GM12873 (cell line): ENCODE measurements around the gene STH.

Source experiments
- TF ChIP-seq, protein P1 (sequence below): IDR thresholded peaks from 2 replicates; pipeline ENCODE4 v1.5.1; 2012; ENCODE audit warnings: low read depth, mild to moderate bottlenecking, moderate library complexity, low read length, control low read depth; ENCODE audit not compliant: insufficient read depth; ENCODE audit errors: missing control alignments

STH gene

DNA sequence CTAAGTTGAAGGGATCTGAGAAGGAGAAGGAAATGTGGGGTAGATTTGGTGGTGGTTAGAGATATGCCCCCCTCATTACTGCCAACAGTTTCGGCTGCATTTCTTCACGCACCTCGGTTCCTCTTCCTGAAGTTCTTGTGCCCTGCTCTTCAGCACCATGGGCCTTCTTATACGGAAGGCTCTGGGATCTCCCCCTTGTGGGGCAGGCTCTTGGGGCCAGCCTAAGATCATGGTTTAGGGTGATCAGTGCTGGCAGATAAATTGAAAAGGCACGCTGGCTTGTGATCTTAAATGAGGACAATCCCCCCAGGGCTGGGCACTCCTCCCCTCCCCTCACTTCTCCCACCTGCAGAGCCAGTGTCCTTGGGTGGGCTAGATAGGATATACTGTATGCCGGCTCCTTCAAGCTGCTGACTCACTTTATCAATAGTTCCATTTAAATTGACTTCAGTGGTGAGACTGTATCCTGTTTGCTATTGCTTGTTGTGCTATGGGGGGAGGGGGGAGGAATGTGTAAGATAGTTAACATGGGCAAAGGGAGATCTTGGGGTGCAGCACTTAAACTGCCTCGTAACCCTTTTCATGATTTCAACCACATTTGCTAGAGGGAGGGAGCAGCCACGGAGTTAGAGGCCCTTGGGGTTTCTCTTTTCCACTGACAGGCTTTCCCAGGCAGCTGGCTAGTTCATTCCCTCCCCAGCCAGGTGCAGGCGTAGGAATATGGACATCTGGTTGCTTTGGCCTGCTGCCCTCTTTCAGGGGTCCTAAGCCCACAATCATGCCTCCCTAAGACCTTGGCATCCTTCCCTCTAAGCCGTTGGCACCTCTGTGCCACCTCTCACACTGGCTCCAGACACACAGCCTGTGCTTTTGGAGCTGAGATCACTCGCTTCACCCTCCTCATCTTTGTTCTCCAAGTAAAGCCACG lies 28.3 kb downstream of the STH start:
- TF ChIP-seq, protein P1, sequence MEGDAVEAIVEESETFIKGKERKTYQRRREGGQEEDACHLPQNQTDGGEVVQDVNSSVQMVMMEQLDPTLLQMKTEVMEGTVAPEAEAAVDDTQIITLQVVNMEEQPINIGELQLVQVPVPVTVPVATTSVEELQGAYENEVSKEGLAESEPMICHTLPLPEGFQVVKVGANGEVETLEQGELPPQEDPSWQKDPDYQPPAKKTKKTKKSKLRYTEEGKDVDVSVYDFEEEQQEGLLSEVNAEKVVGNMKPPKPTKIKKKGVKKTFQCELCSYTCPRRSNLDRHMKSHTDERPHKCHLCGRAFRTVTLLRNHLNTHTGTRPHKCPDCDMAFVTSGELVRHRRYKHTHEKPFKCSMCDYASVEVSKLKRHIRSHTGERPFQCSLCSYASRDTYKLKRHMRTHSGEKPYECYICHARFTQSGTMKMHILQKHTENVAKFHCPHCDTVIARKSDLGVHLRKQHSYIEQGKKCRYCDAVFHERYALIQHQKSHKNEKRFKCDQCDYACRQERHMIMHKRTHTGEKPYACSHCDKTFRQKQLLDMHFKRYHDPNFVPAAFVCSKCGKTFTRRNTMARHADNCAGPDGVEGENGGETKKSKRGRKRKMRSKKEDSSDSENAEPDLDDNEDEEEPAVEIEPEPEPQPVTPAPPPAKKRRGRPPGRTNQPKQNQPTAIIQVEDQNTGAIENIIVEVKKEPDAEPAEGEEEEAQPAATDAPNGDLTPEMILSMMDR: no peak

DNA sequence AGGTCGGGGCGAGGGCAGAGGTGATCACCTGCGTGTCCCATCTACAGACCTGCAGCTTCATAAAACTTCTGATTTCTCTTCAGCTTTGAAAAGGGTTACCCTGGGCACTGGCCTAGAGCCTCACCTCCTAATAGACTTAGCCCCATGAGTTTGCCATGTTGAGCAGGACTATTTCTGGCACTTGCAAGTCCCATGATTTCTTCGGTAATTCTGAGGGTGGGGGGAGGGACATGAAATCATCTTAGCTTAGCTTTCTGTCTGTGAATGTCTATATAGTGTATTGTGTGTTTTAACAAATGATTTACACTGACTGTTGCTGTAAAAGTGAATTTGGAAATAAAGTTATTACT lies 28.9 kb downstream of the STH start:
- TF ChIP-seq, protein P1: no peak

DNA sequence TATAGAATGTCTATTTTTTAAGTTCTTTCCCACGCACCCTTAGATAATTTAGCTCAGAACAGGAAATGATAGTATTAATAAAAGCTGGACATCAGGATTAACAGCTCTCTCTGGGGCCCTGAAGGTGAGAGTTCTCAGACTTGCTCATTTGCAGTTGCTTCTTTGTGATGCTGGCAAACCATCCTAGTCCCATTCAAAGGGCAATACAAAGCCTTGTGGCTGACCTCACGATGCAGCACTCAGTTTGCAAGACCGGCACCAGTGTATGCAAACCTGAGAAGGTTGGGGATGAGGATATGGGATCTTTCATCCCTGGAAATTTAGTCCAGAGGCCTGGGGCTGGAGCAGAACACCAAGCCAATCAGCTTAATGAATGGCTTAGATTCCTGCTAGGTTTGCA lies 29.3 kb downstream of the STH start:
- TF ChIP-seq, protein P1: no peak

DNA sequence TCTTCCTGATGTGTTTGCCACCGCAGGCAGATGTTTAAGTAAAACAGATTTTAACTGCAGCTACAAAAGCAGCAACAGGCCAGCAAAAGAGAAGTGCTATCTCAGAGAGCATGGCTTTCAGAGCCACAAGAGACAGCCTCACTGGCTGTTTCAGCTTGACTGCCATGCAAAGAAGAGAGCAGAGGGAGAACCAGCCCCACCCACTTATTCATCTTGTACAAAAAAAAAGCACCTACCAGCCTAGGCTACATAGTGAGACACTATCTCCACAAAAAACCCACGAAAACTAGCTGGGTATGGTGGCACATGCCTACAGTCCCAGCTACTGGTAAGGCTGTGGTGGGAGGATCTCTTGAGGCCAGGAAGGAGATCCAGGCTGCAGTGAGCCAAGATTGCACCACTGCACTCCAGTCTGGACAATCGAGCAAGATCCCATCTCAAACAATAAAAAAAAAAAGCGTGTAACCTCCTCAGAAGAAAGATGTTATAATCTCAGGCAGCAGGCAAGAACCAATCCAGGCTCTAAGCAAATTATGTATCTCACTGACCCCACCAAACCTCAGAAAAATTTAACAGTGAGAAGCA lies 30.0 kb downstream of the STH start:
- TF ChIP-seq, protein P1: no peak

DNA sequence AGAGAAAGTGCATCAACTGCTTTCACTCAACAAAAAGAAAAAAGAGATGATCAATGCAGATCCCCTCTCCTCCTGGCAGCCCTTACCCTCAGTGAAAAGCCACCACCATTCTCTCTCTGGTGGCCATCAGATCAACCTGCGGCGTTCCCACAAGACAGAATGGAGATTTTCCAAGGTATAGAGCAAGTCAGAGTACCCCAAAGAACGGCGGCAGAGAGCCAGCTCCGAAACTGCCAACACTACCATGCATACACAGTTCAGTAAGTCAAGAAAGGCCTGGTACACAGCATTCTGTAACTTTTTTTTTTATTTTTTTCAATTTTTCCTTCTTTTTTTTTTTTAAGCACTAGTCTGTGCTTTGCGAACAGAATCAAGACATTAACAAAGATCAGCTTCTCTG lies 30.6 kb downstream of the STH start:
- TF ChIP-seq, protein P1: no peak

DNA sequence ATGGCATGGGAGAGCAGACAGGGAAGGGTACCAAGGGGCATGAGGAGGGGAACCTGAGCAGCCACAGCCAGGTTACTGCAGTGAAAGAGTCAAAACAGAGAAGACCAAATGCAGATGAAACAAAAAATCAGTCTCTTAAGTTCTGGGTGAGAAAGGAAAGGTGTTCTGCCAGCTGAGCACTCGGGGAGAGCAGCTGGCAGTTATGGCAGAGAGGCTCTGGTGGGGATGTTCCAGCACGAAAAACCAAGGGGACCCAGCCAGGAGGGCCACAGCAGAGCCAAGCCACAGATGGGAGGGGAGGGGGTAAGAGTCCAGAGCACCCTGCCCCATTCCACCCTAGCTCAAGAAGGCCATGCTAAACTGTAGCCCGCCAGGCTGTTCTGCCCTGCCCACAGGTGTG lies 31.7 kb downstream of the STH start:
- TF ChIP-seq, protein P1: no peak

DNA sequence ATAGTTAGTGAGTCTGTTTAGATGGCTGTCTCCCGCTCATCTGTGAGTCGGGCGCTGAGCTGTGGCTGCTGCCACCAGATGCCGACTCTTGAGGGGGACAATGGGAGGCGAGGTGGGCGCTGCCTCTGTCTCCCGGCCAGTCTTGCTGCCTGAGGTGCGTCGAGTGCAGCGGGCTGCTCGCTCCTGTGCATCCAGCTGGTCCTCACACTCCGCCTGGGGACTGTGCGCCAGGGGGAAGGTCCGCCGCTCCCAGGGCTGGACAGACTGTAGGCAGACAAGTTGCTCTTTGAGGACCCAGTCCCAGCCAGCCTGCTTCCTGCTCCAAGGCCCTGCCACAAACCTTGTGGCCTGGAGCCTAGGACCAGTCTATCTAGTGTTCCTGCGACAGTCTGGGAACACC lies 32.4 kb downstream of the STH start:
- TF ChIP-seq, protein P1: no peak
